CD4-positive, alpha-beta T cell (primary cell): ENCODE data around the gene PAGE2. TPM values are rescaled to one million over a fixed set of nuclear protein-coding genes. Genes with fewer than 3 reads are reported as not detected.
"Not testable (repeated sequence)": the region's sequence is repeated elsewhere in the genome, so short reads cannot be mapped to it uniquely, and the experiment has no call there.

Source experiments
- ATAC-seq: fragments of 200-7000 bp; cut with Tn5 transposase; one replicate; pipeline ENCODE4 v1.10.0; 2022; ENCODE audit warnings: mild to moderate bottlenecking; ENCODE audit not compliant: poor library complexity
- CTCF ChIA-PET: fragments of 350-600 bp; sonication (Branson Sonifier 250); formaldehyde crosslinking; loops from one replicate; lab custom pipeline; 2021; ENCODE audit warnings: antibody characterized with exemption, inconsistent platforms; lab: Charles Lee
- POLR2A ChIA-PET: fragments of 350-600 bp; sonication (Branson Sonifier 250); formaldehyde crosslinking; loops from one replicate; lab custom pipeline; 2021; ENCODE audit warnings: antibody characterized with exemption, inconsistent platforms; lab: Charles Lee
- DNase-seq, 14 experiments: peaks; one replicate each; pipeline ENCODE4 v3.0.0-alpha.2; 2013 to 2020; ENCODE audit warnings: mixed read lengths in 2 of 14
- H3K27ac ChIP-seq, 2 donors: one replicate each; pipeline versions ENCODE4 v1.5.1 to v1.7.0; 2013; ENCODE audit warnings: low read length in 2 of 2, low read depth in 1 of 2, mild to moderate bottlenecking in 1 of 2
- H3K27me3 ChIP-seq, 2 experiments: 1 replicate in 1 of 2; 2 replicates in 1 of 2; pipeline versions ENCODE4 v1.6.1 to v1.7.0; 2013; ENCODE audit warnings: low read length in 2 of 2, control low read depth in 1 of 2, mild to moderate bottlenecking in 1 of 2, moderate library complexity in 1 of 2; ENCODE audit not compliant: insufficient read depth in 2 of 2, control insufficient read depth in 1 of 2
- H3K36me3 ChIP-seq: one replicate; pipeline ENCODE4 v1.6.1; 2013; ENCODE audit warnings: low read length, control low read depth; ENCODE audit not compliant: insufficient read depth
- H3K4me1 ChIP-seq: one replicate; pipeline ENCODE4 v1.6.1; 2013; ENCODE audit warnings: low read length, control low read depth; ENCODE audit not compliant: insufficient read depth
- H3K4me3 ChIP-seq: one replicate; pipeline ENCODE4 v1.5.1; 2013; ENCODE audit warnings: mild to moderate bottlenecking, low read length, moderate library complexity
- H3K9me3 ChIP-seq, 2 experiments: 1 replicate in 1 of 2; 2 replicates in 1 of 2; pipeline versions ENCODE4 v1.6.1 to v1.7.0; 2013; ENCODE audit warnings: low read length in 2 of 2, mild to moderate bottlenecking in 2 of 2, control low read depth in 1 of 2, moderate library complexity in 1 of 2; ENCODE audit not compliant: control insufficient read depth in 1 of 2, insufficient read depth in 1 of 2
- H3K27ac Mint-ChIP-seq: one replicate; pipeline ENCODE4 v1.8.0; 2020; ENCODE audit warnings: mixed read lengths
- H3K27me3 Mint-ChIP-seq: one replicate; pipeline ENCODE4 v1.8.0; 2021; ENCODE audit warnings: mixed read lengths
- H3K36me3 Mint-ChIP-seq: one replicate; pipeline ENCODE4 v1.8.0; 2021; ENCODE audit warnings: low read depth, mixed read lengths
- H3K4me1 Mint-ChIP-seq: one replicate; pipeline ENCODE4 v1.8.0; 2021; ENCODE audit warnings: low read depth, mixed read lengths
- H3K4me3 Mint-ChIP-seq: one replicate; pipeline ENCODE4 v1.8.0; 2020; ENCODE audit warnings: mild to moderate bottlenecking, mixed read lengths
- H3K9me3 Mint-ChIP-seq: one replicate; pipeline ENCODE4 v1.8.0; 2020; ENCODE audit warnings: mixed read lengths
- intact Hi-C, 2 experiments: fragments of 100-400 bp; cut with DNase I in 1 of 2; cut with micrococcal nuclease in 1 of 2; formaldehyde crosslinking; loops; one replicate each; pipeline versions ENCODE4 v1.15.1 to v1.9.0; 2023 to 2025; cut with DNase I, micrococcal nuclease
- polyA plus RNA-seq, 2 donors: library from polyadenylated mRNA; unstranded; fragments of 120-200 nt; gene quantifications; one replicate each; pipeline ENCODE4 v1.2.1, GENCODE V29; 2013
- total RNA-seq, 174 experiments: library from RNA in 2 of 174; stranded (reverse) in 2 of 174; gene quantifications; one replicate each; pipeline ENCODE4 v1.2.3 and lab custom pipeline; 2021 to 2026
- TF ChIP-seq, protein P1 (sequence below): fragments of 200-600 bp; IDR thresholded peaks from one replicate; pipeline ENCODE4 v1.8.0; 2022; ENCODE audit warnings: antibody characterized with exemption, mild to moderate bottlenecking

Gene PAGE2, protein sequence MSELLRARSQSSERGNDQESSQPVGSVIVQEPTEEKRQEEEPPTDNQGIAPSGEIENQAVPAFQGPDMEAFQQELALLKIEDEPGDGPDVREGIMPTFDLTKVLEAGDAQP
- total RNA-seq (not detected), total RNA-seq (lab: John Stamatoyannopoulos, UW) (0 to 0.31 (median 0) reads per million in 172 experiments)
- polyA plus RNA-seq (2013, experiment 1 of 2), result not detected
- polyA plus RNA-seq (2013, experiment 2 of 2), result 0.11 TPM

DNA sequence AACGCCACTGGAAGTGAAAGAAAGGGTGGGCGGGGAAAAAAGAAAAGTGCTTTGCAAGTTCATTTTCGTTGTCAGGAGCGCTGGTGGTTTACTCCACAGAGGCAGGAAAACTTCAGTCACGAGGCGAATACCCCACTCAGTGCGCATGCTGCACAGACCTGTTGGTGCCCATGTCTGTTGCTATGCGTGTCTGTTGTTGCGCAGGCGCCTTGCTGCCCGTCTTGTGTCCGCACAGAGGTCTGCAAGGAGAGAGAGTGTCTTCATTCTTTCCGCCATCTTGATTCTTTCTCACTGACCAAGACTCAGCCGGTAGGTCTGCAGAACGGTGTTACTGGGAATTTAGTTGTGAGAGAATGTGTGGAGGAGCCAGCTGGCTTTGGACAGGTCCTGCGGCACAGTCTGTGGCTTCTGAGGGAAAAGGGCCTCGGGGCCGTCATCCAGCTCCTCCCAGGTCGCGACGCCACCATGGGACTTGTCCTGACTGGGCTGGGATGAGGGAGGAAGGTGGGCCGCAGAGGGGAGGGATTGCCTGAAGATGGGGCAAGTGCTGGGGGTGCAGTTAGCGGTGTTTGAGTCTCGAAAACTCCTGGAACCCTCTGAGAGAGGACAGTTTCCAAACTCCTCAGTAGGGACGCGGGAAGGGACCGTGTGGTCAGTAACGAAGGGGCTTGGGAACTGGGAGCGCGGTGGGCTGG, at the start of gene PAGE2:
TSS of gene PAGE2 (plus strand) at position 224 of the 695 bp plus-strand sequence. CDS start 1,003 bp downstream, outside the sequence.
- Histone ChIP-seq H3K9me3 (no peaks in the 10 kb centered on the region), H3K36me3 (no peaks in the 10 kb centered on the region), H3K4me3 (no peak within 1 kb of the TSS), H3K27me3 (no peaks in the 10 kb centered on the region), H3K27ac (no peak within 1 kb of the TSS), H3K4me1 (no peaks in the 10 kb centered on the region)
- Mint-ChIP-seq H3K9me3 (no peaks in the 10 kb centered on the region), H3K4me1 (no peaks in the 10 kb centered on the region), H3K36me3 (no peaks in the 10 kb centered on the region), H3K27ac (no peak within 1 kb of the TSS), H3K4me3 (no peak within 1 kb of the TSS), H3K27me3 (no peaks in the 10 kb centered on the region)
- intact Hi-C loops, result no loop called here
- POLR2A ChIA-PET, result no interaction called here
- CTCF ChIA-PET, result no interaction called here
- ATAC-seq (no peak), DNase-seq (no peak)
- TF ChIP-seq, protein P1, sequence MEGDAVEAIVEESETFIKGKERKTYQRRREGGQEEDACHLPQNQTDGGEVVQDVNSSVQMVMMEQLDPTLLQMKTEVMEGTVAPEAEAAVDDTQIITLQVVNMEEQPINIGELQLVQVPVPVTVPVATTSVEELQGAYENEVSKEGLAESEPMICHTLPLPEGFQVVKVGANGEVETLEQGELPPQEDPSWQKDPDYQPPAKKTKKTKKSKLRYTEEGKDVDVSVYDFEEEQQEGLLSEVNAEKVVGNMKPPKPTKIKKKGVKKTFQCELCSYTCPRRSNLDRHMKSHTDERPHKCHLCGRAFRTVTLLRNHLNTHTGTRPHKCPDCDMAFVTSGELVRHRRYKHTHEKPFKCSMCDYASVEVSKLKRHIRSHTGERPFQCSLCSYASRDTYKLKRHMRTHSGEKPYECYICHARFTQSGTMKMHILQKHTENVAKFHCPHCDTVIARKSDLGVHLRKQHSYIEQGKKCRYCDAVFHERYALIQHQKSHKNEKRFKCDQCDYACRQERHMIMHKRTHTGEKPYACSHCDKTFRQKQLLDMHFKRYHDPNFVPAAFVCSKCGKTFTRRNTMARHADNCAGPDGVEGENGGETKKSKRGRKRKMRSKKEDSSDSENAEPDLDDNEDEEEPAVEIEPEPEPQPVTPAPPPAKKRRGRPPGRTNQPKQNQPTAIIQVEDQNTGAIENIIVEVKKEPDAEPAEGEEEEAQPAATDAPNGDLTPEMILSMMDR, result no peak

DNA sequence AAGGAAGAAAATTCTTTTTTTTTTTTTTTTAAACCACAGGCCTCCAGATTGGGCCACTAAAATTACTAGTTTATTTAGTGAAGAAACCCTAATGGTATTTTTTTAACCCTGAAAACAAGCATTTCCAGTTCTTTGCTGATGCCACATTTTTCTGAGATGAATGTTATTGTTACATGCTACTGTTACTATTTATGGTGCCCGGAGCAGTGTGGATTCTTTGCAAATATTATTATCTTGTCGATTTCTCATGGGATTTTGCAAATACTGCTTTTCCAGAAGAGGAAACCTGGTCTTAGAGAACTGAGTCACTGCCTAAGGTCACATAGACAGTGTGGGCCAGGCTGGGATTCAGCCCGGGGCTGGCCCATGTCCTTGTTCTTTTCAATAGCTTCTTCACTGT, 49.3 kb upstream of the PAGE2 start:
- Histone ChIP-seq H3K36me3 (no peaks in the 10 kb centered on the region), H3K4me1 (no peaks in the 10 kb centered on the region), H3K4me3 (no peak overlapping the region), H3K9me3 (no peaks in the 10 kb centered on the region), H3K27ac (no peak overlapping the region), H3K27me3 (no peaks in the 10 kb centered on the region)
- H3K4me3 Mint-ChIP-seq, result no peak overlapping the region
- no peak overlapping the region for H3K27ac Mint-ChIP-seq
- DNase-seq (no peak), ATAC-seq (no peak)
- H3K9me3 Mint-ChIP-seq, result no peaks in the 10 kb centered on the region
- intact Hi-C loops, result no loop called here
- no peaks in the 10 kb centered on the region for H3K27me3 Mint-ChIP-seq
- TF ChIP-seq, protein P1, result no peak
- H3K36me3 Mint-ChIP-seq, result no peaks in the 10 kb centered on the region
- POLR2A ChIA-PET, result no interaction called here
- H3K4me1 Mint-ChIP-seq, result no peaks in the 10 kb centered on the region
- CTCF ChIA-PET, result no interaction called here

DNA sequence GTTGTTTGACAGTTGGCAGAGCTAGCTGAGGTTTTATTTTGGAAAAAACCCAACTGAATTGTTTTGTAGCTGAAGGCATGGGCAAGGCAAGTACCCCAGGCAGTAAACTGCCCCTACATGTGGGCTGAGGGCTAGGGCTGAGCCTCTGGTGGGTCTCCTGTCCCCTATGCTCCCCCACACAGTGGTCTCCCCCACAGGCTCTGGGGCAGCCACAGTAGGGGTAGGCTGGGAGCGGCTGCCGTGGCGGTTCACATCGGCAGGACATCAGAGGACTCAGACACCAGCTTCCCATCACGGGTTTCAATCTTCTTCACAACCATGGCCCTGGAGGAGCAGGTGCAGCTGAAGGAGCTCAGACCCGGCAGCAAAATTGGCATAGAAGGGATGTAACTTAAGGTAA, 47.3 kb upstream of the PAGE2 start:
- CTCF ChIA-PET, result no interaction called here
- DNase-seq (no peak), ATAC-seq (no peak)
- Histone ChIP-seq H3K4me1 (no peaks in the 10 kb centered on the region), H3K4me3 (no peak overlapping the region), H3K36me3 (no peaks in the 10 kb centered on the region), H3K9me3 (no peaks in the 10 kb centered on the region), H3K27ac (no peak overlapping the region), H3K27me3 (no peaks in the 10 kb centered on the region)
- TF ChIP-seq, protein P1, result no peak
- intact Hi-C loops, result no loop called here
- no peak overlapping the region for H3K4me3 Mint-ChIP-seq
- no peaks in the 10 kb centered on the region for H3K9me3 Mint-ChIP-seq
- no peaks in the 10 kb centered on the region for H3K36me3 Mint-ChIP-seq
- no peaks in the 10 kb centered on the region for H3K27me3 Mint-ChIP-seq
- no peak overlapping the region for H3K27ac Mint-ChIP-seq
- no peaks in the 10 kb centered on the region for H3K4me1 Mint-ChIP-seq
- POLR2A ChIA-PET, result no interaction called here

DNA sequence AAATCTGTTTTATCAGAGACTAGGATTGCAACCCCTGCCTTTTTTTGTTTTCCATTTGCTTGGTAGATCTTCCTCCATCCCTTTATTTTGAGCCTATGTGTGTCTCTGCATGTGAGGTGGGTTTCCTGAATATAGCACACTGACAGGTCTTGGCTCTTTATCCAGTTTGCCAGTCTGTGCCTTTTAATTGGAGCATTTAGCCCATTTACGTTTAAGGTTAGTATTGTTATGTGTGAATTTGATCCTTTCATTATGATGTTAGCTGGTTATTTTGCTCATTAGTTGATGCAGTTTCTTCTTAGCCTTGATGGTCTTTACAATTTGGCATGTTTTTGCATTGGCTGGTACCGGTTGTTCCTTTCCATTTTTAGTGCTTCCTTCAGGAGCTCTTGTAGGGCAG, 38.2 kb upstream of the PAGE2 start:
- intact Hi-C loops, result loop anchor here (10.0 kb wide), 4 partner anchors 246 to 1736 kb away; partner anchors contain the start of genes HUWE1 (in 1 of the 2) and MAGED2 (in 1 of the 2)
- not testable (repeated sequence) for H3K4me1 ChIP-seq

More for the DNA sequence above, 38.2 kb upstream of the PAGE2 start:
- DNase-seq, H3K4me3 Mint-ChIP-seq, H3K36me3 Mint-ChIP-seq, H3K36me3 ChIP-seq, H3K9me3 Mint-ChIP-seq, POLR2A ChIA-PET, CTCF ChIA-PET, H3K27ac ChIP-seq, H3K4me1 Mint-ChIP-seq, H3K27me3 ChIP-seq, ATAC-seq, H3K9me3 ChIP-seq, H3K27me3 Mint-ChIP-seq, H3K27ac Mint-ChIP-seq, H3K4me3 ChIP-seq: not testable (repeated sequence)
